ENCODE data around the gene GNB2.

Gene GNB2

GRCh38 chr7:100673302-100673941, at the start of gene GNB2:
GNB2 (plus strand) TSS chr7:100673740; CDS start chr7:100676266, 2,526 bp downstream.
- DNase-seq = peak; percentile 97

GRCh38 chr7:100623951-100624824, 49.4 kb upstream of the GNB2 start:
- DNase-seq = no peak

- DNase-seq = no peak
These were observed 47.5 kb upstream of the GNB2 start for GRCh38 chr7:100626055-100626454.

GRCh38 chr7:100626530-100627237, 46.9 kb upstream of the GNB2 start:
- DNase-seq = no peak

GRCh38 chr7:100627238-100627549, 46.3 kb upstream of the GNB2 start:
- no peak for DNase-seq

- no peak for DNase-seq
These were observed 44.3 kb upstream of the GNB2 start for GRCh38 chr7:100629117-100629716.

GRCh38 chr7:100630066-100630465, 43.5 kb upstream of the GNB2 start:
- DNase-seq = no peak

GRCh38 chr7:100632951-100633717, 40.4 kb upstream of the GNB2 start:
- DNase-seq = peak; percentile 71

GRCh38 chr7:100639995-100640516, 33.5 kb upstream of the GNB2 start:
- no peak for DNase-seq

GRCh38 chr7:100640517-100641440, 32.8 kb upstream of the GNB2 start:
- no peak for DNase-seq

GRCh38 chr7:100641463-100641859, 32.1 kb upstream of the GNB2 start, which contains the start of gene TFR2:
TFR2 (minus strand) TSS chr7:100641552; CDS start chr7:100641509, 43 bp downstream.
- no peak for DNase-seq

GRCh38 chr7:100641860-100642533, 31.5 kb upstream of the GNB2 start:
- no peak for DNase-seq

- peak; percentile 85 for DNase-seq
These were observed 31.0 kb upstream of the GNB2 start for GRCh38 chr7:100642534-100642907.

- no peak for DNase-seq
These were observed 23.5 kb upstream of the GNB2 start for GRCh38 chr7:100649826-100650565.

- DNase-seq = no peak
These were observed 18.4 kb upstream of the GNB2 start for GRCh38 chr7:100654908-100655831.

GRCh38 chr7:100655908-100656674, 17.4 kb upstream of the GNB2 start, which contains the start of gene ACTL6B:
ACTL6B (minus strand) TSS chr7:100656448; CDS start chr7:100656354, 94 bp downstream.
- peak; percentile 65 for DNase-seq

- peak; percentile 58 for DNase-seq
These were observed 11.3 kb upstream of the GNB2 start for GRCh38 chr7:100662194-100662776.

Data from NCI-H2171 treated with DMSO at 0.1 percent for 48 hours (cell line).